HEK293T (cell line): ENCODE data around the gene TMCO2.

Experiments
- ARNT ChIP-seq: fragments of 450-650 bp; IDR thresholded peaks from 2 replicates; pipeline ENCODE4 v1.6.1; 2017; ENCODE audit warnings: mild to moderate bottlenecking
- BHLHE40 ChIP-seq: fragments of 450-650 bp; IDR thresholded peaks from 2 replicates; pipeline ENCODE4 v1.6.1; 2016; ENCODE audit warnings: mild to moderate bottlenecking, moderate library complexity, borderline replicate concordance
- ELF4 ChIP-seq: fragments of 450-650 bp; IDR thresholded peaks from 2 replicates; pipeline ENCODE4 v1.6.1; 2017; ENCODE audit warnings: antibody characterized with exemption
- FOXA1 ChIP-seq: fragments of 450-650 bp; IDR thresholded peaks from 2 replicates; pipeline ENCODE4 v1.6.1; 2016; ENCODE audit warnings: mild to moderate bottlenecking
- FOXK2 ChIP-seq: fragments of 450-650 bp; IDR thresholded peaks from 2 replicates; pipeline ENCODE4 v1.6.1; 2016; ENCODE audit warnings: mild to moderate bottlenecking
- FOXM1 ChIP-seq: fragments of 450-650 bp; IDR thresholded peaks from 2 replicates; pipeline ENCODE4 v1.6.1; 2017; ENCODE audit warnings: mild to moderate bottlenecking, borderline replicate concordance
- L3MBTL2 ChIP-seq: fragments of 450-650 bp; conservative IDR thresholded peaks from 2 replicates; pipeline ENCODE4 v1.6.1; 2016; ENCODE audit warnings: mild to moderate bottlenecking
- PKNOX1 ChIP-seq: fragments of 450-650 bp; IDR thresholded peaks from 2 replicates; pipeline ENCODE4 v1.6.1; 2016
- SP1 ChIP-seq: fragments of 450-650 bp; IDR thresholded peaks from 2 replicates; pipeline ENCODE4 v1.6.1; 2017
- SUZ12 ChIP-seq: fragments of 450-650 bp; IDR thresholded peaks from 2 replicates; pipeline ENCODE4 v1.6.1; 2016; ENCODE audit warnings: mild to moderate bottlenecking
- ZNF384 ChIP-seq: fragments of 450-650 bp; IDR thresholded peaks from 2 replicates; pipeline ENCODE4 v1.6.1; 2016

GRCh38 chr1:40224040-40224439 lies 23.7 kb upstream of the TMCO2 start:
- no peak for TF ChIP-seq SP1
- no peak for TF ChIP-seq BHLHE40
- TF ChIP-seq ZNF384 = no peak
- no peak for TF ChIP-seq FOXA1
- TF ChIP-seq PKNOX1 = no peak
- no peak for TF ChIP-seq FOXM1
- TF ChIP-seq SUZ12 = no peak
- no peak for TF ChIP-seq ARNT
- no peak for TF ChIP-seq L3MBTL2
- TF ChIP-seq ELF4 = no peak
- no peak for TF ChIP-seq FOXK2
